Liver (tissue), 9 donors: ENCODE data around the gene C6orf89. TPM values are rescaled to one million over a fixed set of nuclear protein-coding genes. Genes with fewer than 3 reads are reported as not detected.

Source experiments
- DNase-seq: peaks from one replicate; pipeline ENCODE4 v3.0.0-alpha.2; 2017; ENCODE audit warnings: low spot score
- H3K27ac ChIP-seq, 2 donors: one replicate each; pipeline ENCODE4 v1.7.0; 2013; ENCODE audit warnings: inconsistent platforms in 2 of 2, low read length in 2 of 2, control low read depth in 1 of 2, low read depth in 1 of 2, mild to moderate bottlenecking in 1 of 2
- H3K27me3 ChIP-seq, 4 donors: one replicate each; pipeline versions ENCODE4 v1.6.1 to v1.7.0; 2013; ENCODE audit warnings: low read length in 3 of 4, inconsistent platforms in 1 of 4, mild to moderate bottlenecking in 1 of 4, moderate library complexity in 1 of 4; ENCODE audit not compliant: control insufficient read depth in 4 of 4, insufficient read depth in 4 of 4
- H3K36me3 ChIP-seq, 4 donors: one replicate each; pipeline versions ENCODE4 v1.6.1 to v1.7.0; 2013; ENCODE audit warnings: low read length in 3 of 4, mild to moderate bottlenecking in 3 of 4, low read depth in 1 of 4, moderate library complexity in 1 of 4; ENCODE audit not compliant: control insufficient read depth in 4 of 4, insufficient read depth in 3 of 4
- H3K4me1 ChIP-seq, 4 donors: one replicate each; pipeline versions ENCODE4 v1.6.1 to v1.7.0; 2013; ENCODE audit warnings: low read length in 3 of 4, mild to moderate bottlenecking in 3 of 4, moderate library complexity in 1 of 4; ENCODE audit not compliant: control insufficient read depth in 4 of 4, insufficient read depth in 4 of 4
- H3K4me3 ChIP-seq, 3 donors: one replicate each; pipeline versions ENCODE4 v1.6.1 to v1.7.0; 2013; ENCODE audit warnings: low read length in 3 of 3, control low read depth in 1 of 3, low read depth in 1 of 3, mild to moderate bottlenecking in 1 of 3
- H3K9ac ChIP-seq, 2 donors: one replicate each; pipeline ENCODE4 v1.7.0; 2013; ENCODE audit warnings: low read length in 2 of 2, mild to moderate bottlenecking in 2 of 2, moderate library complexity in 2 of 2, control low read depth in 1 of 2, low read depth in 1 of 2
- H3K9me3 ChIP-seq, 4 donors: one replicate each; pipeline versions ENCODE4 v1.6.1 to v1.7.0; 2013; ENCODE audit warnings: low read length in 3 of 4; ENCODE audit not compliant: control insufficient read depth in 4 of 4
- FOXA1 ChIP-seq: IDR thresholded peaks from 2 replicates; pipeline ENCODE4 v1.6.1; 2016; ENCODE audit warnings: antibody characterized with exemption
- GABPA ChIP-seq, 2 donors: IDR thresholded peaks in 1 of 2; conservative IDR thresholded peaks in 1 of 2; 2 replicates each; pipeline ENCODE4 v1.6.1; 2016; ENCODE audit warnings: antibody characterized with exemption in 2 of 2, mild to moderate bottlenecking in 1 of 2, moderate library complexity in 1 of 2
- HNF4A ChIP-seq, 2 donors: conservative IDR thresholded peaks; 2 replicates each; pipeline ENCODE4 v1.6.1; 2016; ENCODE audit warnings: antibody characterized with exemption in 2 of 2, mild to moderate bottlenecking in 2 of 2
- JUND ChIP-seq, 2 donors: IDR thresholded peaks; 2 replicates each; pipeline ENCODE4 v1.6.1; 2016; ENCODE audit warnings: antibody characterized with exemption in 2 of 2
- MAX ChIP-seq: IDR thresholded peaks from 2 replicates; pipeline ENCODE4 v1.6.1; 2016; ENCODE audit warnings: antibody characterized with exemption
- NR2F2 ChIP-seq: IDR thresholded peaks from 2 replicates; pipeline ENCODE4 v1.6.1; 2016; ENCODE audit warnings: antibody characterized with exemption
- RXRA ChIP-seq, 2 donors: IDR thresholded peaks; 2 replicates each; pipeline ENCODE4 v1.6.1; 2017 to 2018; ENCODE audit warnings: antibody characterized with exemption in 2 of 2, mild to moderate bottlenecking in 1 of 2
- TAF1 ChIP-seq: conservative IDR thresholded peaks from 2 replicates; pipeline ENCODE4 v1.6.1; 2016; ENCODE audit warnings: antibody characterized with exemption, mild to moderate bottlenecking
- YY1 ChIP-seq: IDR thresholded peaks from 2 replicates; pipeline ENCODE4 v1.6.1; 2016; ENCODE audit warnings: antibody characterized with exemption, mild to moderate bottlenecking
- ZBTB33 ChIP-seq: IDR thresholded peaks from 2 replicates; pipeline ENCODE4 v1.6.1; 2016; ENCODE audit warnings: antibody characterized with exemption
- WGBS: extraction: QIAGEN DNeasy Blood & Tissue Kit; methylation state at CpG from one replicate; pipeline ENCODE4 v1.1.7; 2013; 5-methylcytosine and 5-hydroxymethylcytosine counted together
- polyA plus RNA-seq, 2 donors: library from polyadenylated mRNA; stranded (reverse) in 1 of 2; unstranded in 1 of 2; fragments of 200-250 nt in 1 of 2; fragments of >200 nt in 1 of 2; fragmentation: Nextera tagmentation in 1 of 2; extraction: Ambion mirVana in 1 of 2; gene quantifications; one replicate each; pipeline versions ENCODE4 v1.2.1 to v1.2.3, GENCODE V29; 2013 to 2015
- total RNA-seq, 2 donors: library from RNA; depleted of rRNA; stranded (reverse); fragments of >200 nt; gene quantifications; one replicate each; pipeline ENCODE4 v1.2.3, GENCODE V29; 2014
- TF ChIP-seq, protein P1 (sequence below): IDR thresholded peaks from 2 replicates; pipeline ENCODE4 v1.6.1; 2016; ENCODE audit warnings: antibody characterized with exemption
- TF ChIP-seq, protein P2 (sequence below): fragments of 150-350 bp; IDR thresholded peaks from 2 replicates; pipeline ENCODE4 v1.5.1; 2017; ENCODE audit warnings: improper control_type of control experiment, low read depth, low read length; ENCODE audit not compliant: missing input control
- TF ChIP-seq, protein P3 (sequence below): IDR thresholded peaks from 2 replicates; pipeline ENCODE4 v1.6.1; 2016; ENCODE audit warnings: antibody characterized with exemption, mild to moderate bottlenecking
- donor health status: healthy.
- donor health status: healthy.
- donor health status: healthy.
- donor health status: healthy.
- donor health status: healthy.

C6orf89 gene
- total and polyA plus RNA-seq, 4 donors: 14.0 to 27.2 (median 21.0) TPM

DNA sequence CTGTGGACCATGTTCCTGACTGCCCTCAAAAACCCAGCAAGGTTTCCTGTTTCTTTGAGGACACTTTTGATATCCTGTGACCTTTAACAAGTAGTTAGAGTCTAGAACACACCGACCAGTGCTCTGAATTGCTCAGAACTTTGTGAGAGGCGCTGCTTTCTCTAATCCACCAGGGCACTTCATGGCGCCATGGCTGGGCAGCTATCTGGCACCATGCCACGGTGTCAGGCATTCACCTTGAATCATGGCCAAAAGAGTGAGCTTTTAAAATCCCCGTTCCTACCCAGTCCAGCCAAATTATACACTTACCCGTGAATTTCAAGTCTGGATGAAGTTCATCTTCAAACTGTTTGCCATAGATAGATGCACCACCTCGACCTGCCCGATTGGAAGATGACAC, 29.5 kb upstream of the C6orf89 start:
- Histone ChIP-seq H3K27me3 (no peaks in the 10 kb centered on the region), H3K36me3 (peaks cover 2 to 8% (median 7%) of the 10 kb centered on the region in 4 donors), H3K27ac (no peak overlapping the region), H3K4me3 (no peak overlapping the region), H3K9me3 (no peaks in the 10 kb centered on the region), H3K9ac (no peak overlapping the region), H3K4me1 (peaks cover 0 to 18% (median 8%) of the 10 kb centered on the region in 4 donors)
- DNase-seq: no peak
- 71% methylated on average over 8 of the region's 8 CpGs for WGBS
- TF ChIP-seq, protein P1, sequence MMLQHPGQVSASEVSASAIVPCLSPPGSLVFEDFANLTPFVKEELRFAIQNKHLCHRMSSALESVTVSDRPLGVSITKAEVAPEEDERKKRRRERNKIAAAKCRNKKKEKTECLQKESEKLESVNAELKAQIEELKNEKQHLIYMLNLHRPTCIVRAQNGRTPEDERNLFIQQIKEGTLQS: no peak
- TF ChIP-seq HNF4A (conservative IDR thresholded peaks at IDR 0.05) (no peak), TAF1 (no peak), RXRA (IDR thresholded peaks at IDR 0.05) (no peak), MAX (no peak), JUND (IDR thresholded peaks at IDR 0.05) (no peak), GABPA (IDR thresholded peaks at IDR 0.05 in 1 of 2, conservative IDR thresholded peaks at IDR 0.05 in 1 of 2) (no peak), ZBTB33 (no peak), FOXA1 (no peak), NR2F2 (no peak), YY1 (no peak)
- TF ChIP-seq, protein P2, sequence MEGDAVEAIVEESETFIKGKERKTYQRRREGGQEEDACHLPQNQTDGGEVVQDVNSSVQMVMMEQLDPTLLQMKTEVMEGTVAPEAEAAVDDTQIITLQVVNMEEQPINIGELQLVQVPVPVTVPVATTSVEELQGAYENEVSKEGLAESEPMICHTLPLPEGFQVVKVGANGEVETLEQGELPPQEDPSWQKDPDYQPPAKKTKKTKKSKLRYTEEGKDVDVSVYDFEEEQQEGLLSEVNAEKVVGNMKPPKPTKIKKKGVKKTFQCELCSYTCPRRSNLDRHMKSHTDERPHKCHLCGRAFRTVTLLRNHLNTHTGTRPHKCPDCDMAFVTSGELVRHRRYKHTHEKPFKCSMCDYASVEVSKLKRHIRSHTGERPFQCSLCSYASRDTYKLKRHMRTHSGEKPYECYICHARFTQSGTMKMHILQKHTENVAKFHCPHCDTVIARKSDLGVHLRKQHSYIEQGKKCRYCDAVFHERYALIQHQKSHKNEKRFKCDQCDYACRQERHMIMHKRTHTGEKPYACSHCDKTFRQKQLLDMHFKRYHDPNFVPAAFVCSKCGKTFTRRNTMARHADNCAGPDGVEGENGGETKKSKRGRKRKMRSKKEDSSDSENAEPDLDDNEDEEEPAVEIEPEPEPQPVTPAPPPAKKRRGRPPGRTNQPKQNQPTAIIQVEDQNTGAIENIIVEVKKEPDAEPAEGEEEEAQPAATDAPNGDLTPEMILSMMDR: no peak
- TF ChIP-seq, protein P3, sequence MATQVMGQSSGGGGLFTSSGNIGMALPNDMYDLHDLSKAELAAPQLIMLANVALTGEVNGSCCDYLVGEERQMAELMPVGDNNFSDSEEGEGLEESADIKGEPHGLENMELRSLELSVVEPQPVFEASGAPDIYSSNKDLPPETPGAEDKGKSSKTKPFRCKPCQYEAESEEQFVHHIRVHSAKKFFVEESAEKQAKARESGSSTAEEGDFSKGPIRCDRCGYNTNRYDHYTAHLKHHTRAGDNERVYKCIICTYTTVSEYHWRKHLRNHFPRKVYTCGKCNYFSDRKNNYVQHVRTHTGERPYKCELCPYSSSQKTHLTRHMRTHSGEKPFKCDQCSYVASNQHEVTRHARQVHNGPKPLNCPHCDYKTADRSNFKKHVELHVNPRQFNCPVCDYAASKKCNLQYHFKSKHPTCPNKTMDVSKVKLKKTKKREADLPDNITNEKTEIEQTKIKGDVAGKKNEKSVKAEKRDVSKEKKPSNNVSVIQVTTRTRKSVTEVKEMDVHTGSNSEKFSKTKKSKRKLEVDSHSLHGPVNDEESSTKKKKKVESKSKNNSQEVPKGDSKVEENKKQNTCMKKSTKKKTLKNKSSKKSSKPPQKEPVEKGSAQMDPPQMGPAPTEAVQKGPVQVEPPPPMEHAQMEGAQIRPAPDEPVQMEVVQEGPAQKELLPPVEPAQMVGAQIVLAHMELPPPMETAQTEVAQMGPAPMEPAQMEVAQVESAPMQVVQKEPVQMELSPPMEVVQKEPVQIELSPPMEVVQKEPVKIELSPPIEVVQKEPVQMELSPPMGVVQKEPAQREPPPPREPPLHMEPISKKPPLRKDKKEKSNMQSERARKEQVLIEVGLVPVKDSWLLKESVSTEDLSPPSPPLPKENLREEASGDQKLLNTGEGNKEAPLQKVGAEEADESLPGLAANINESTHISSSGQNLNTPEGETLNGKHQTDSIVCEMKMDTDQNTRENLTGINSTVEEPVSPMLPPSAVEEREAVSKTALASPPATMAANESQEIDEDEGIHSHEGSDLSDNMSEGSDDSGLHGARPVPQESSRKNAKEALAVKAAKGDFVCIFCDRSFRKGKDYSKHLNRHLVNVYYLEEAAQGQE: no peak

- H3K9me3 ChIP-seq: no peaks in the 10 kb centered on the region
- H3K9ac ChIP-seq: no peak overlapping the region
- peaks cover 2 to 10% (median 7%) of the 10 kb centered on the region in 4 donors for H3K36me3 ChIP-seq
- no peak overlapping the region for H3K4me3 ChIP-seq
- no peaks in the 10 kb centered on the region for H3K27me3 ChIP-seq
- no peak overlapping the region for H3K27ac ChIP-seq
- no peak for DNase-seq
- H3K4me1 ChIP-seq: peaks cover 0 to 17% (median 8%) of the 10 kb centered on the region in 4 donors
- WGBS: 98% methylated on average over 4 of the region's 4 CpGs
- TF ChIP-seq, protein P1: no peak
- no peak for TF ChIP-seq MAX
- TF ChIP-seq RXRA (IDR thresholded peaks at IDR 0.05): no peak
- TF ChIP-seq, protein P2: no peak
- no peak for TF ChIP-seq NR2F2
- no peak for TF ChIP-seq GABPA (IDR thresholded peaks at IDR 0.05 in 1 of 2, conservative IDR thresholded peaks at IDR 0.05 in 1 of 2)
- TF ChIP-seq YY1: no peak
- no peak for TF ChIP-seq JUND (IDR thresholded peaks at IDR 0.05)
- no peak for TF ChIP-seq FOXA1
- no peak for TF ChIP-seq HNF4A (conservative IDR thresholded peaks at IDR 0.05)
- TF ChIP-seq, protein P3: no peak
Observed at GRCh38 chr6:36857325-36857724, 28.4 kb upstream of the C6orf89 start.
